Endothelial cell of umbilical vein (primary cell): Measurements from ENCODE around the gene RAB11B. TPM values are rescaled to one million over a fixed set of nuclear protein-coding genes. Genes with fewer than 3 reads are reported as not detected.
"Not testable (repeated sequence)": the region's sequence is repeated elsewhere in the genome, so short reads cannot be mapped to it uniquely, and the experiment has no call there.

ENCODE experiments used
- BruUV-seq: library from RNA; stranded (reverse); fragments of 400-500 nt; replicated peaks from 2 replicates; lab custom pipeline; 2021; lab: Mats Ljungman, UMichigan
- CTCF ChIA-PET: fragments of 300-600, 350-600 bp; sonication (Branson Sonifier 250); formaldehyde crosslinking; loops from one replicate; lab custom pipeline; 2021; ENCODE audit warnings: antibody characterized with exemption, inconsistent platforms; lab: Charles Lee
- POLR2A ChIA-PET: fragments of 300-600, 350-600 bp; sonication (Branson Sonifier 250); formaldehyde crosslinking; loops from one replicate; lab custom pipeline; 2021; ENCODE audit warnings: antibody characterized with exemption, inconsistent platforms; lab: Charles Lee
- DNase-seq: peaks from one replicate; pipeline ENCODE4 v3.0.0-alpha.2; 2011; ENCODE audit warnings: low read depth, low spot score
- FAIRE-seq: peaks from 2 replicates; lab custom pipeline; 2011; peaks lifted over from hg19 to GRCh38; lab: Jason Lieb, UNC
- H2AFZ ChIP-seq: 2 replicates; pipeline ENCODE4 v1.6.0; 2012; ENCODE audit warnings: low read depth, low read length, control low read depth, inconsistent platforms
- H3K27ac ChIP-seq: 2 replicates; pipeline ENCODE4 v1.5.1; 2011; ENCODE audit warnings: low read depth, mild to moderate bottlenecking, control low read depth, low read length, moderate library complexity; ENCODE audit not compliant: insufficient read depth
- H3K27me3 ChIP-seq, 2 experiments: 2 replicates each; pipeline versions ENCODE4 v1.6.0 to v1.6.1; 2011; ENCODE audit warnings: low read length in 2 of 2, mixed read lengths in 1 of 2; ENCODE audit not compliant: control insufficient read depth in 2 of 2, insufficient read depth in 2 of 2
- H3K36me3 ChIP-seq, 2 experiments: 2 replicates in 1 of 2; 3 replicates in 1 of 2; pipeline ENCODE4 v1.5.1; 2011; ENCODE audit warnings: low read length in 2 of 2, mild to moderate bottlenecking in 1 of 2, moderate library complexity in 1 of 2; ENCODE audit not compliant: control insufficient read depth in 2 of 2, insufficient read depth in 2 of 2; ENCODE audit errors: extremely low read depth in 1 of 2
- H3K4me1 ChIP-seq: 3 replicates; pipeline ENCODE4 v1.5.1; 2011; ENCODE audit warnings: mild to moderate bottlenecking, low read length; ENCODE audit not compliant: control insufficient read depth, insufficient read depth; ENCODE audit errors: extremely low read depth
- H3K4me2 ChIP-seq: 2 replicates; pipeline ENCODE4 v1.6.1; 2011; ENCODE audit warnings: low read length, control low read depth, mixed read lengths; ENCODE audit not compliant: insufficient read depth
- H3K4me3 ChIP-seq, 3 experiments: fragments of 200-600 bp in 1 of 3; sonication (generic), shearing (Covaris generic) in 1 of 3; replicated peaks in 1 of 3; 2 replicates each; pipeline ENCODE4 v1.5.1; 2011 to 2016; ENCODE audit warnings: control low read depth in 3 of 3, low read length in 3 of 3, mild to moderate bottlenecking in 2 of 3, inconsistent platforms in 1 of 3, low read depth in 1 of 3, moderate library complexity in 1 of 3; ENCODE audit not compliant: insufficient read depth in 1 of 3
- H3K79me2 ChIP-seq: 2 replicates; pipeline ENCODE4 v1.6.0; 2012; ENCODE audit warnings: low read length, inconsistent platforms; ENCODE audit not compliant: control insufficient read depth, insufficient read depth
- H3K9ac ChIP-seq: replicated peaks from 2 replicates; pipeline ENCODE3; 2011; ENCODE audit warnings: low read length, control low read depth; ENCODE audit not compliant: insufficient read depth; ENCODE audit errors: extremely low read depth
- H3K9me1 ChIP-seq: replicated peaks from 3 replicates; pipeline ENCODE4 v1.6.0; 2011; ENCODE audit warnings: mild to moderate bottlenecking, low read length; ENCODE audit not compliant: control insufficient read depth, insufficient read depth; ENCODE audit errors: extremely low read depth
- H3K9me3 ChIP-seq: replicated peaks from 2 replicates; pipeline ENCODE4 v1.5.1; 2012; ENCODE audit warnings: low read length, inconsistent platforms; ENCODE audit not compliant: control insufficient read depth, insufficient read depth
- H4K20me1 ChIP-seq: replicated peaks from 2 replicates; pipeline ENCODE3; 2011; ENCODE audit warnings: mild to moderate bottlenecking, low read length; ENCODE audit not compliant: control insufficient read depth, insufficient read depth; ENCODE audit errors: extremely low read depth
- dilution Hi-C: fragments of 300-500 bp; cut with MboI; formaldehyde crosslinking; loops from one replicate; pipeline ENCODE4 v1.15.0; 2019; ENCODE audit warnings: low sequenced_read_pairs; ENCODE audit not compliant: extremely low pct_ligation_motif_present
- intact Hi-C: fragments of 100-400 bp; cut with micrococcal nuclease; formaldehyde crosslinking; loops from one replicate; pipeline ENCODE4 v1.10.0; 2022
- polyA plus RNA-seq, 4 experiments: library from polyadenylated mRNA; depleted of rRNA in 3 of 4; stranded (reverse) in 3 of 4; unstranded in 1 of 4; fragments of >200 nt; gene quantifications; 2 replicates each; pipeline versions ENCODE4 v1.2.1 to v1.2.3, GENCODE V29; 2011 to 2012; ENCODE audit warnings: missing spikeins in 1 of 4
- total RNA-seq: library from RNA; stranded (reverse); gene quantifications from 2 replicates; pipeline ENCODE4 v1.2.3, GENCODE V29; 2021

Gene RAB11B
- total and polyA plus RNA-seq, 2 donors (not counting 3 experiments of a cell fraction or from before 2014, with no cell fraction given), result 74.1 to 99.8 TPM

DNA sequence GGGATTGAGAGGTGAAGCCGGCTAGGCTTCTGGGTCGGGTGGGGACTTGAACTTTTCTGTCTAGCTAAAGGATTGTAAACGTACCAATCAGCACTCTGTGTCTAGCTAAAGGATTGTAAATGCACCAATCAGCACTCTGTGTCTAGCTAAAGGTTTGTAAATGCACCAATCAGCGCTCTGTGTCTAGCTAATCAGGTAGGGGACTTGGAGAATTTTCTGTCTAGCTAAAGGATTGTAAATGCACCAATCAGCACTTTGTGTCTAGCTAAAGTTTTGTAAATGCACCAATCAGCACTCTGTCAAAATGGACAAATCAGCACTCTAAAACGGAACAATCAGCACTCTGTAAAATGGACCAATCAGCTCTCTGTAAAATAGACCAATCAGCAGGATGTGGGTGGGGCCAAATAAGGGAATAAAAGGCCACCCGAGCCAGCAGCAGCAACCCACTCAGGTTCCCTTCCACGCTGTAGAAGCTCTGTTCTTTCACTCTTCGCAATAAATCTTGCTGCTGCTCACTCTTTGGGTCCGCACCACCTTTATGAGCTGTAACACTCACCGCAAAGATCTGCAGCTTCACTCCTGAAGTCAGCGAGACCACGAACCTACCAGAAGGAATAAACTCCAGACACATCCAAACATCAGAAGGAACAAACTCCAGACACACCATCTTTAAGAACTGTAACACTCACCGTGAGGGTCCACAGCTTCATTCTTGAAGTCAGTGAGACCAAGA is 10.8 kb upstream of the RAB11B start:
- intact Hi-C loops, DNase-seq, H3K4me3 ChIP-seq, H2AFZ ChIP-seq, POLR2A ChIA-PET, FAIRE-seq, H3K79me2 ChIP-seq, dilution Hi-C loops, H3K9ac ChIP-seq, H3K27ac ChIP-seq, H3K4me2 ChIP-seq, H3K9me3 ChIP-seq, H3K36me3 ChIP-seq, H3K4me1 ChIP-seq, H3K9me1 ChIP-seq, H4K20me1 ChIP-seq, BruUV-seq, H3K27me3 ChIP-seq: not testable (repeated sequence)
- CTCF ChIA-PET, result interaction anchor here (1.1 to 1.8 kb wide), 4 partner anchors 12 to 34 kb away, joined by 3 to 6 read pairs (median 4); partner anchors contain the start of genes ANGPTL4 and MARCHF2

DNA sequence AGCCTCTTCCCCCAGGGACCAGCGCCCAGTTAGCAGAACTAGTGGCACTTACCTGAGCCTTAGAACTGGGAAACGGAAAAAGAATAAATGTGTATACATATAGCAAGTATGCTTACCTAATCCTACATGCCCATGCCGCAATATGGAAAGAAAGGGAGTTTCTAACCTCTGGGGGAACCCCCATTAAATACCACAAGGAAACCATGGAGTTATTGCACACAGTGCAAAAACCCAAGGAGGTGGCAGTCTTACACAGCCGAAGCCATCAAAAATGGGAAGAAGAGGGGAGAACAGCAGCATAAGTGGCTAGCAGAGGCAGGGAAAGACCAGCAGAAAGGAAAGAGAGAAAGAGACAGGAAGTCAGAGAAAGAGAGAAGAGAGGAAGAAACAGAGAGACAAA is 5.6 kb upstream of the RAB11B start:
- H3K36me3 ChIP-seq, DNase-seq, dilution Hi-C loops, intact Hi-C loops, H3K9me3 ChIP-seq, H3K27ac ChIP-seq, H3K27me3 ChIP-seq, H4K20me1 ChIP-seq, H3K79me2 ChIP-seq, H3K4me1 ChIP-seq, FAIRE-seq, BruUV-seq, POLR2A ChIA-PET, CTCF ChIA-PET, H3K9me1 ChIP-seq, H2AFZ ChIP-seq, H3K9ac ChIP-seq, H3K4me2 ChIP-seq, H3K4me3 ChIP-seq: not testable (repeated sequence)

DNA sequence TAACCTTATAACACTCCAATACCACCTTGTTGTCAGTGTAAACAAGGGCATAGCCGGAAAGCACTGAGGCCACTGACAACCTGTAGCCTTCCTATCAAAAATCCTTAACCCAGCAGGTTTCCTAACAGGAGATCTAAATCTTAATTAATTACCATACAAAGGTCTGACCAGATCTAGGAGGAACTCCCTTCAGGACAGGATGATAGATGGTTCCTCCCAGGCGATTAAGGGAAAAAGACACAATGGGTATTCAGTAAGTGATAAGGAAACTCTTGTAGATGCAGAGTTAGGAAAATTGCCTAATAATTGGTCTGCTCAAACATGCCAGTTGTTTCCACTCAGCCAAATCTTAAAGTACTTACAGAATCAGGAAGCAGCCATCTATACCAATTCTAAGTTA is 5.1 kb upstream of the RAB11B start:
- intact Hi-C loops, POLR2A ChIA-PET: not testable (repeated sequence)

DNA sequence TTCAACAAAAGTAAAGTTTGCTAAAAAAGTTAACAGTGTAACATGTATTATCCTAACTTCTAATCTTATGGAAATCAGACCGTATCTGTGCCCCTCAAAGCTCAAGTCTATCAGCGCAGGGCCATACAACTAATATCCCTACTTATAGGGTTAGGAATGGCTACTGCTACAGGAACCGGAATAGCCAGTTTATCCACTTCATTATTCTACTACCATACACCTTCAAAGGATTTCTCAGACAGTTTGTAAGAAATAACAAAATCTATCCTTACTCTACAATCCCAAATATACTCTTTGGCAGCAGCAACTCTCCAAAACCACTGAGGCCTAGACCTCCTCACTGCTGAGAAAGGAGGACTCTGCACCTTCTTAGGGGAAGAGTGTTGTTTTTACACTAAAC is 4.6 kb upstream of the RAB11B start:
- dilution Hi-C loops, FAIRE-seq, H3K79me2 ChIP-seq, CTCF ChIA-PET, H3K9me3 ChIP-seq, H3K4me3 ChIP-seq, H3K4me1 ChIP-seq, H2AFZ ChIP-seq, H3K9me1 ChIP-seq, H3K9ac ChIP-seq, H3K27ac ChIP-seq, DNase-seq, H3K27me3 ChIP-seq, H3K4me2 ChIP-seq, H4K20me1 ChIP-seq, intact Hi-C loops, H3K36me3 ChIP-seq, BruUV-seq, POLR2A ChIA-PET: not testable (repeated sequence)

More for the DNA sequence above, 5.1 kb upstream of the RAB11B start:
- H2AFZ ChIP-seq, BruUV-seq, H3K4me1 ChIP-seq, FAIRE-seq, H3K36me3 ChIP-seq, H3K27ac ChIP-seq, DNase-seq, H3K4me2 ChIP-seq, H4K20me1 ChIP-seq, H3K9ac ChIP-seq, H3K4me3 ChIP-seq, dilution Hi-C loops, H3K27me3 ChIP-seq, H3K9me3 ChIP-seq, H3K79me2 ChIP-seq, H3K9me1 ChIP-seq, CTCF ChIA-PET: not testable (repeated sequence)
